Spleen (tissue), 11 donors: ENCODE data around the gene HS2ST1. TPM values are rescaled to one million over a fixed set of nuclear protein-coding genes. Genes with fewer than 3 reads are reported as not detected.
"Not testable (repeated sequence)": the region's sequence is repeated elsewhere in the genome, so short reads cannot be mapped to it uniquely, and the experiment has no call there.

Experiments
- DNase-seq: peaks from one replicate; pipeline ENCODE4 v3.0.0-alpha.2; 2020
- H3K27ac ChIP-seq, 8 donors: fragments of 200-600 bp; sonication (generic) in 7 of 8; 1 replicate in 4 of 8; 2 replicates in 4 of 8; pipeline versions ENCODE4 v1.5.0 to v1.8.0; 2016 to 2021; ENCODE audit warnings: inconsistent platforms in 4 of 8, mild to moderate bottlenecking in 4 of 8, moderate library complexity in 1 of 8
- H3K27me3 ChIP-seq, 7 donors: fragments of 200-600 bp; sonication (generic) in 6 of 7; replicated peaks in 1 of 7; 1 replicate in 4 of 7; 2 replicates in 3 of 7; pipeline versions ENCODE4 v1.5.0 to v1.8.0; 2016 to 2021; ENCODE audit warnings: inconsistent platforms in 3 of 7, mild to moderate bottlenecking in 1 of 7
- H3K36me3 ChIP-seq, 6 donors: fragments of 200-600 bp; sonication (generic) in 5 of 6; 1 replicate in 4 of 6; 2 replicates in 2 of 6; pipeline versions ENCODE4 v1.5.0 to v1.8.0; 2016 to 2021; ENCODE audit warnings: inconsistent platforms in 2 of 6
- H3K4me1 ChIP-seq, 6 donors: fragments of 200-600 bp; sonication (generic) in 5 of 6; 1 replicate in 3 of 6; 2 replicates in 3 of 6; pipeline versions ENCODE4 v1.5.0 to v1.8.0; 2016 to 2021; ENCODE audit warnings: inconsistent platforms in 3 of 6
- H3K4me3 ChIP-seq, 8 donors: fragments of 200-600 bp; sonication (generic) in 7 of 8; 1 replicate in 4 of 8; 2 replicates in 4 of 8; pipeline versions ENCODE4 v1.5.0 to v1.8.0; 2016 to 2021; ENCODE audit warnings: inconsistent platforms in 4 of 8, mild to moderate bottlenecking in 4 of 8, moderate library complexity in 2 of 8
- H3K9me3 ChIP-seq, 8 donors: fragments of 200-600 bp; sonication (generic) in 7 of 8; 1 replicate in 4 of 8; 2 replicates in 4 of 8; pipeline versions ENCODE4 v1.5.0 to v1.8.0; 2016 to 2021; ENCODE audit warnings: inconsistent platforms in 4 of 8
- CTCF ChIP-seq, 11 experiments: fragments of 200-600 bp in 7 of 11; fragments of 450-650 bp in 4 of 11; sonication (generic) in 4 of 11; IDR thresholded peaks in 8 of 11; conservative IDR thresholded peaks in 3 of 11; 1 replicate in 7 of 11; 2 replicates in 4 of 11; pipeline versions ENCODE4 v1.4.0 to v1.8.0; 2016 to 2021; ENCODE audit warnings: antibody characterized with exemption in 11 of 11, inconsistent platforms in 4 of 11, mild to moderate bottlenecking in 1 of 11
- POLR2A ChIP-seq, 3 donors: fragments of 450-650 bp; IDR thresholded peaks; one replicate each; pipeline ENCODE4 v1.5.1; 2017; ENCODE audit warnings: antibody characterized with exemption in 3 of 3, mild to moderate bottlenecking in 1 of 3
- POLR2AphosphoS5 ChIP-seq, 3 donors: sonication (generic); formaldehyde crosslinking; IDR thresholded peaks; one replicate each; pipeline ENCODE4 v1.5.1; 2017; ENCODE audit warnings: antibody characterized with exemption in 3 of 3
- WGBS, 5 donors: extraction: QIAGEN DNeasy Blood & Tissue Kit in 3 of 5; methylation state at CpG; one replicate each; pipeline versions ENCODE4 v1.1.5 to v1.1.7; 2013 to 2018; 5-methylcytosine and 5-hydroxymethylcytosine counted together
- intact Hi-C: fragments of 100-400 bp; cut with DNase I; formaldehyde crosslinking; loops from one replicate; pipeline ENCODE4 v1.15.0; 2023; ENCODE audit warnings: low total_unique reads
- polyA plus RNA-seq, 3 donors: library from polyadenylated mRNA; stranded (reverse); fragments of 200-250 nt; gene quantifications; one replicate each; pipeline ENCODE4 v1.2.1, GENCODE V29; 2013
- total RNA-seq, 7 donors: library from RNA; depleted of rRNA in 3 of 7; stranded (reverse); fragments of >200 nt in 3 of 7; fragmentation: NEBNext Ultra II Directional in 4 of 7; extraction: Animal tissue kit (Norgen Biotek cat#: 25700) in 4 of 7; gene quantifications; one replicate each; pipeline versions ENCODE4 v1.1.0 to v1.2.1, GENCODE V29; 2016 to 2021
- donor health status: healthy with polysubstance abuse.
- donor health status: DM: no; HTN: no; CAD: no; lungs with moderate emphysema.
- donor health status: DM: no; HTN: no; CAD: no.
- donor health status: Bipolar disorder and iron deficiency.
- donor health status: healthy.
- donor health status: DM: no; HTN: no; CAD: no.
- donor health status: DM: yes; HTN: yes; CAD: no.

The HS2ST1 gene
- total and polyA plus RNA-seq, 10 donors, result 4.6 to 32.9 (median 22.3) TPM

GRCh38 chr1:87064309-87064708 is 149.9 kb downstream of the HS2ST1 start:
- Histone ChIP-seq H3K4me1 (peaks cover 0 to 56% (median 16%) of the 10 kb centered on the region in 6 donors), H3K27me3 (no peaks in the 10 kb centered on the region), H3K27ac (no peak overlapping the region), H3K36me3 (no peaks in the 10 kb centered on the region), H3K4me3 (no peak overlapping the region), H3K9me3 (peaks cover 0 to 12% (median 6%) of the 10 kb centered on the region in 8 donors)
- intact Hi-C loops, result no loop called here
- DNase-seq, result no peak
- TF ChIP-seq CTCF (IDR thresholded peaks at IDR 0.05 in 8 of 11, conservative IDR thresholded peaks at IDR 0.05 in 3 of 11), result no peak
- no peak for TF ChIP-seq POLR2AphosphoS5 (IDR thresholded peaks at IDR 0.05)
- TF ChIP-seq POLR2A (IDR thresholded peaks at IDR 0.05), result no peak

- TF ChIP-seq CTCF (IDR thresholded peaks at IDR 0.05 in 8 of 11, conservative IDR thresholded peaks at IDR 0.05 in 3 of 11) (no peak), POLR2A (IDR thresholded peaks at IDR 0.05) (no peak), POLR2AphosphoS5 (IDR thresholded peaks at IDR 0.05) (no peak)
- no peak overlapping the region for H3K4me3 ChIP-seq
- H3K27me3 ChIP-seq, result no peaks in the 10 kb centered on the region
- 78 to 97% (median 88%) methylated on average over 1 of the region's 1 CpG for WGBS, 5 donors
- H3K36me3 ChIP-seq, result no peaks in the 10 kb centered on the region
- DNase-seq, result no peak
- H3K4me1 ChIP-seq, result peaks cover 0 to 49% (median 13%) of the 10 kb centered on the region in 6 donors
- peaks cover 0 to 12% (median 6%) of the 10 kb centered on the region in 8 donors for H3K9me3 ChIP-seq
- intact Hi-C loops, result no loop called here
- no peak overlapping the region for H3K27ac ChIP-seq
These were observed 150.6 kb downstream of the HS2ST1 start for GRCh38 chr1:87064986-87065385.

GRCh38 chr1:87066708-87067107 is 152.3 kb downstream of the HS2ST1 start:
- intact Hi-C loops, H3K4me3 ChIP-seq, H3K27ac ChIP-seq, H3K27me3 ChIP-seq, H3K36me3 ChIP-seq, DNase-seq: not testable (repeated sequence)
- Histone ChIP-seq H3K9me3 (peaks cover 0 to 12% (median 6%) of the 10 kb centered on the region in 8 donors), H3K4me1 (peaks cover 0 to 32% (median 7%) of the 10 kb centered on the region in 6 donors)
- 94 to 100% (median 100%) methylated on average over 1 of the region's 1 CpG for WGBS, 5 donors

GRCh38 chr1:87072411-87072810 is 158.0 kb downstream of the HS2ST1 start:
- no peak for DNase-seq
- intact Hi-C loops, result no loop called here
- Histone ChIP-seq H3K9me3 (no peaks in the 10 kb centered on the region), H3K4me3 (no peak overlapping the region), H3K4me1 (no peaks in the 10 kb centered on the region), H3K27ac (no peak overlapping the region), H3K27me3 (no peaks in the 10 kb centered on the region), H3K36me3 (peaks cover 0 to 18% (median 0%) of the 10 kb centered on the region in 6 donors)
- TF ChIP-seq CTCF (IDR thresholded peaks at IDR 0.05 in 8 of 11, conservative IDR thresholded peaks at IDR 0.05 in 3 of 11), result no peak
- no peak for TF ChIP-seq POLR2AphosphoS5 (IDR thresholded peaks at IDR 0.05)
- no peak for TF ChIP-seq POLR2A (IDR thresholded peaks at IDR 0.05)

- DNase-seq, result no peak
- intact Hi-C loops, result no loop called here
- Histone ChIP-seq H3K36me3 (peaks cover 0 to 18% (median 0%) of the 10 kb centered on the region in 6 donors), H3K9me3 (no peaks in the 10 kb centered on the region), H3K4me1 (no peaks in the 10 kb centered on the region), H3K27ac (no peak overlapping the region), H3K4me3 (no peak overlapping the region), H3K27me3 (no peaks in the 10 kb centered on the region)
- TF ChIP-seq POLR2AphosphoS5 (IDR thresholded peaks at IDR 0.05) (no peak), CTCF (IDR thresholded peaks at IDR 0.05 in 8 of 11, conservative IDR thresholded peaks at IDR 0.05 in 3 of 11) (no peak), POLR2A (IDR thresholded peaks at IDR 0.05) (no peak)
- WGBS, 5 donors, result 91 to 97% (median 95%) methylated on average over 7 of the region's 7 CpGs
These were observed 158.5 kb downstream of the HS2ST1 start for GRCh38 chr1:87072904-87073303.
